ENCODE data around the gene DHRS3.

DHRS3 gene

GRCh38 chr1:12554521-12555305 lies 63.3 kb downstream of the DHRS3 start:
- H3K4me3 ChIP-seq (ENCODE audit: insufficient read depth, low read depth, low read length), result no peak overlapping the region
- H3K4me1 ChIP-seq (ENCODE audit: control insufficient read depth, insufficient read depth, low read length), result peaks cover 26% of the 10 kb centered on the region
- WGBS, 2 experiments, result 93 to 94% methylated on average over 18 of the region's 18 CpGs
- no peaks in the 10 kb centered on the region for H3K27me3 ChIP-seq (ENCODE audit: control insufficient read depth, insufficient read depth, low read length, poor library complexity, severe bottlenecking)
- no peaks in the 10 kb centered on the region for H3K9me3 ChIP-seq (ENCODE audit: control insufficient read depth, low read length)
- peaks cover 3% of the 10 kb centered on the region for H3K36me3 ChIP-seq (ENCODE audit: control insufficient read depth, insufficient read depth, low read length)
- H3K27ac ChIP-seq (ENCODE audit: insufficient read depth, low read depth, low read length, poor library complexity, severe bottlenecking), result no peak overlapping the region

GRCh38 chr1:12553963-12554362 lies 64.0 kb downstream of the DHRS3 start:
- no peak overlapping the region for H3K4me3 ChIP-seq (ENCODE audit: insufficient read depth, low read depth, low read length)
- H3K27me3 ChIP-seq (ENCODE audit: control insufficient read depth, insufficient read depth, low read length, poor library complexity, severe bottlenecking), result no peaks in the 10 kb centered on the region
- H3K4me1 ChIP-seq (ENCODE audit: control insufficient read depth, insufficient read depth, low read length), result peaks cover 33% of the 10 kb centered on the region
- H3K9me3 ChIP-seq (ENCODE audit: control insufficient read depth, low read length), result no peaks in the 10 kb centered on the region
- no peak overlapping the region for H3K27ac ChIP-seq (ENCODE audit: insufficient read depth, low read depth, low read length, poor library complexity, severe bottlenecking)
- peaks cover 3% of the 10 kb centered on the region for H3K36me3 ChIP-seq (ENCODE audit: control insufficient read depth, insufficient read depth, low read length)
- WGBS, 2 experiments, result 88 to 91% methylated on average over 3 of the region's 3 CpGs

- 79 to 80% methylated on average over 16 of the region's 16 CpGs for WGBS, 2 experiments
- Histone ChIP-seq H3K4me3 (ENCODE audit: insufficient read depth, low read depth, low read length) (no peak overlapping the region), H3K9me3 (ENCODE audit: control insufficient read depth, low read length) (no peaks in the 10 kb centered on the region), H3K4me1 (ENCODE audit: control insufficient read depth, insufficient read depth, low read length) (peaks cover 35% of the 10 kb centered on the region), H3K27me3 (ENCODE audit: control insufficient read depth, insufficient read depth, low read length, poor library complexity, severe bottlenecking) (no peaks in the 10 kb centered on the region), H3K36me3 (ENCODE audit: control insufficient read depth, insufficient read depth, low read length) (peaks cover 3% of the 10 kb centered on the region), H3K27ac (ENCODE audit: insufficient read depth, low read depth, low read length, poor library complexity, severe bottlenecking) (no peak overlapping the region)
Measured at GRCh38 chr1:12552951-12553921, 64.8 kb downstream of the DHRS3 start.

GRCh38 chr1:12552111-12552888 lies 65.7 kb downstream of the DHRS3 start:
- no peak overlapping the region for H3K4me3 ChIP-seq (ENCODE audit: insufficient read depth, low read depth, low read length)
- 90 to 91% methylated on average over 27 of the region's 27 CpGs for WGBS, 2 experiments
- H3K36me3 ChIP-seq (ENCODE audit: control insufficient read depth, insufficient read depth, low read length), result no peaks in the 10 kb centered on the region
- no peak overlapping the region for H3K27ac ChIP-seq (ENCODE audit: insufficient read depth, low read depth, low read length, poor library complexity, severe bottlenecking)
- H3K27me3 ChIP-seq (ENCODE audit: control insufficient read depth, insufficient read depth, low read length, poor library complexity, severe bottlenecking), result no peaks in the 10 kb centered on the region
- peaks cover 35% of the 10 kb centered on the region for H3K4me1 ChIP-seq (ENCODE audit: control insufficient read depth, insufficient read depth, low read length)
- no peaks in the 10 kb centered on the region for H3K9me3 ChIP-seq (ENCODE audit: control insufficient read depth, low read length)

- Histone ChIP-seq H3K27me3 (ENCODE audit: control insufficient read depth, insufficient read depth, low read length, poor library complexity, severe bottlenecking) (no peaks in the 10 kb centered on the region), H3K27ac (ENCODE audit: insufficient read depth, low read depth, low read length, poor library complexity, severe bottlenecking) (no peak overlapping the region), H3K4me3 (ENCODE audit: insufficient read depth, low read depth, low read length) (no peak overlapping the region), H3K9me3 (ENCODE audit: control insufficient read depth, low read length) (no peaks in the 10 kb centered on the region), H3K4me1 (ENCODE audit: control insufficient read depth, insufficient read depth, low read length) (peaks cover 29% of the 10 kb centered on the region), H3K36me3 (ENCODE audit: control insufficient read depth, insufficient read depth, low read length) (no peaks in the 10 kb centered on the region)
Measured at GRCh38 chr1:12551584-12551983, 66.4 kb downstream of the DHRS3 start.

GRCh38 chr1:12549460-12550349 lies 68.3 kb downstream of the DHRS3 start:
- no peak overlapping the region for H3K27ac ChIP-seq (ENCODE audit: insufficient read depth, low read depth, low read length, poor library complexity, severe bottlenecking)
- peaks cover 27% of the 10 kb centered on the region for H3K4me1 ChIP-seq (ENCODE audit: control insufficient read depth, insufficient read depth, low read length)

GRCh38 chr1:12548973-12549459 lies 69.0 kb downstream of the DHRS3 start:
- no peak overlapping the region for H3K27ac ChIP-seq (ENCODE audit: insufficient read depth, low read depth, low read length, poor library complexity, severe bottlenecking)
- no peaks in the 10 kb centered on the region for H3K27me3 ChIP-seq (ENCODE audit: control insufficient read depth, insufficient read depth, low read length, poor library complexity, severe bottlenecking)
- WGBS, 2 experiments, result 92 to 93% methylated on average over 27 of the region's 27 CpGs
- H3K9me3 ChIP-seq (ENCODE audit: control insufficient read depth, low read length), result no peaks in the 10 kb centered on the region
- H3K36me3 ChIP-seq (ENCODE audit: control insufficient read depth, insufficient read depth, low read length), result no peaks in the 10 kb centered on the region
- peaks cover 27% of the 10 kb centered on the region for H3K4me1 ChIP-seq (ENCODE audit: control insufficient read depth, insufficient read depth, low read length)
- no peak overlapping the region for H3K4me3 ChIP-seq (ENCODE audit: insufficient read depth, low read depth, low read length)

More at GRCh38 chr1:12549460-12550349, 68.3 kb downstream of the DHRS3 start:
- Histone ChIP-seq H3K9me3 (ENCODE audit: control insufficient read depth, low read length) (no peaks in the 10 kb centered on the region), H3K36me3 (ENCODE audit: control insufficient read depth, insufficient read depth, low read length) (no peaks in the 10 kb centered on the region), H3K27me3 (ENCODE audit: control insufficient read depth, insufficient read depth, low read length, poor library complexity, severe bottlenecking) (no peaks in the 10 kb centered on the region), H3K4me3 (ENCODE audit: insufficient read depth, low read depth, low read length) (no peak overlapping the region)
- 89% methylated on average over 31 of the region's 31 CpGs for WGBS, 2 experiments

- no peak overlapping the region for H3K27ac ChIP-seq (ENCODE audit: insufficient read depth, low read depth, low read length, poor library complexity, severe bottlenecking)
- peaks cover 25% of the 10 kb centered on the region for H3K4me1 ChIP-seq (ENCODE audit: control insufficient read depth, insufficient read depth, low read length)
- H3K9me3 ChIP-seq (ENCODE audit: control insufficient read depth, low read length), result no peaks in the 10 kb centered on the region
- no peaks in the 10 kb centered on the region for H3K36me3 ChIP-seq (ENCODE audit: control insufficient read depth, insufficient read depth, low read length)
- H3K27me3 ChIP-seq (ENCODE audit: control insufficient read depth, insufficient read depth, low read length, poor library complexity, severe bottlenecking), result no peaks in the 10 kb centered on the region
- 93% methylated on average over 14 of the region's 14 CpGs for WGBS, 2 experiments
- H3K4me3 ChIP-seq (ENCODE audit: insufficient read depth, low read depth, low read length), result no peak overlapping the region
Measured at GRCh38 chr1:12548279-12548972, 69.6 kb downstream of the DHRS3 start.
